CD4-positive, alpha-beta T cell (primary cell): ENCODE data around the gene RANGAP1. TPM values are rescaled to one million over a fixed set of nuclear protein-coding genes. Genes with fewer than 3 reads are reported as not detected.

ENCODE experiments used
- ATAC-seq: fragments of 200-7000 bp; cut with Tn5 transposase; one replicate; pipeline ENCODE4 v1.10.0; 2022; ENCODE audit warnings: mild to moderate bottlenecking; ENCODE audit not compliant: poor library complexity
- CTCF ChIA-PET: fragments of 350-600 bp; sonication (Branson Sonifier 250); formaldehyde crosslinking; loops from one replicate; lab custom pipeline; 2021; ENCODE audit warnings: antibody characterized with exemption, inconsistent platforms; lab: Charles Lee
- POLR2A ChIA-PET: fragments of 350-600 bp; sonication (Branson Sonifier 250); formaldehyde crosslinking; loops from one replicate; lab custom pipeline; 2021; ENCODE audit warnings: antibody characterized with exemption, inconsistent platforms; lab: Charles Lee
- DNase-seq, 14 experiments: peaks; one replicate each; pipeline ENCODE4 v3.0.0-alpha.2; 2013 to 2020; ENCODE audit warnings: mixed read lengths in 2 of 14
- H3K27ac ChIP-seq, 2 donors: one replicate each; pipeline versions ENCODE4 v1.5.1 to v1.7.0; 2013; ENCODE audit warnings: low read length in 2 of 2, low read depth in 1 of 2, mild to moderate bottlenecking in 1 of 2
- H3K27me3 ChIP-seq, 2 experiments: 1 replicate in 1 of 2; 2 replicates in 1 of 2; pipeline versions ENCODE4 v1.6.1 to v1.7.0; 2013; ENCODE audit warnings: low read length in 2 of 2, control low read depth in 1 of 2, mild to moderate bottlenecking in 1 of 2, moderate library complexity in 1 of 2; ENCODE audit not compliant: insufficient read depth in 2 of 2, control insufficient read depth in 1 of 2
- H3K36me3 ChIP-seq: one replicate; pipeline ENCODE4 v1.6.1; 2013; ENCODE audit warnings: low read length, control low read depth; ENCODE audit not compliant: insufficient read depth
- H3K4me1 ChIP-seq: one replicate; pipeline ENCODE4 v1.6.1; 2013; ENCODE audit warnings: low read length, control low read depth; ENCODE audit not compliant: insufficient read depth
- H3K4me3 ChIP-seq: one replicate; pipeline ENCODE4 v1.5.1; 2013; ENCODE audit warnings: mild to moderate bottlenecking, low read length, moderate library complexity
- H3K9me3 ChIP-seq, 2 experiments: 1 replicate in 1 of 2; 2 replicates in 1 of 2; pipeline versions ENCODE4 v1.6.1 to v1.7.0; 2013; ENCODE audit warnings: low read length in 2 of 2, mild to moderate bottlenecking in 2 of 2, control low read depth in 1 of 2, moderate library complexity in 1 of 2; ENCODE audit not compliant: control insufficient read depth in 1 of 2, insufficient read depth in 1 of 2
- H3K27ac Mint-ChIP-seq: one replicate; pipeline ENCODE4 v1.8.0; 2020; ENCODE audit warnings: mixed read lengths
- H3K27me3 Mint-ChIP-seq: one replicate; pipeline ENCODE4 v1.8.0; 2021; ENCODE audit warnings: mixed read lengths
- H3K36me3 Mint-ChIP-seq: one replicate; pipeline ENCODE4 v1.8.0; 2021; ENCODE audit warnings: low read depth, mixed read lengths
- H3K4me1 Mint-ChIP-seq: one replicate; pipeline ENCODE4 v1.8.0; 2021; ENCODE audit warnings: low read depth, mixed read lengths
- H3K4me3 Mint-ChIP-seq: one replicate; pipeline ENCODE4 v1.8.0; 2020; ENCODE audit warnings: mild to moderate bottlenecking, mixed read lengths
- H3K9me3 Mint-ChIP-seq: one replicate; pipeline ENCODE4 v1.8.0; 2020; ENCODE audit warnings: mixed read lengths
- CTCF ChIP-seq: fragments of 200-600 bp; IDR thresholded peaks from one replicate; pipeline ENCODE4 v1.8.0; 2022; ENCODE audit warnings: antibody characterized with exemption, mild to moderate bottlenecking
- intact Hi-C, 2 experiments: fragments of 100-400 bp; cut with DNase I in 1 of 2; cut with micrococcal nuclease in 1 of 2; formaldehyde crosslinking; loops; one replicate each; pipeline versions ENCODE4 v1.15.1 to v1.9.0; 2023 to 2025; cut with DNase I, micrococcal nuclease
- total RNA-seq, 174 experiments: library from RNA in 2 of 174; stranded (reverse) in 2 of 174; gene quantifications; one replicate each; pipeline ENCODE4 v1.2.3 and lab custom pipeline; 2021 to 2026

RANGAP1 gene
- total RNA-seq, 2 experiments from 2014 or later = 163 to 172 TPM

- POLR2A ChIA-PET = no interaction called here
- H3K9me3 Mint-ChIP-seq = no peaks in the 10 kb centered on the region
- H3K27ac Mint-ChIP-seq = no peak overlapping the region
- H3K36me3 ChIP-seq = peaks cover 51% of the 10 kb centered on the region
- peaks cover 9% of the 10 kb centered on the region for H3K4me1 ChIP-seq
- no peak for ATAC-seq
- no peak overlapping the region for H3K4me3 Mint-ChIP-seq
- CTCF ChIA-PET = no interaction called here
- intact Hi-C loops = no loop called here
- no peak for DNase-seq
- H3K27me3 Mint-ChIP-seq = no peaks in the 10 kb centered on the region
- H3K27me3 ChIP-seq = no peaks in the 10 kb centered on the region
- H3K4me3 ChIP-seq = no peak overlapping the region
- no peaks in the 10 kb centered on the region for H3K9me3 ChIP-seq
- H3K36me3 Mint-ChIP-seq = peaks cover 56% of the 10 kb centered on the region
- no peak for TF ChIP-seq CTCF
- peaks cover 10% of the 10 kb centered on the region for H3K4me1 Mint-ChIP-seq
- H3K27ac ChIP-seq = no peak overlapping the region
Observed at GRCh38 chr22:41333806-41334205, 47.8 kb upstream of the RANGAP1 start.

GRCh38 chr22:41332217-41332939 is 46.4 kb upstream of the RANGAP1 start:
- Histone ChIP-seq H3K9me3 (no peaks in the 10 kb centered on the region), H3K4me1 (peaks cover 8% of the 10 kb centered on the region), H3K27me3 (no peaks in the 10 kb centered on the region), H3K36me3 (peaks cover 56% of the 10 kb centered on the region), H3K4me3 (no peak overlapping the region), H3K27ac (no peak overlapping the region)
- DNase-seq (peak in 1 of 14 experiments; percentile 7), ATAC-seq (no peak)
- Mint-ChIP-seq H3K9me3 (no peaks in the 10 kb centered on the region), H3K27me3 (no peaks in the 10 kb centered on the region), H3K27ac (no peak overlapping the region), H3K36me3 (peaks cover 67% of the 10 kb centered on the region), H3K4me1 (peaks cover 10% of the 10 kb centered on the region), H3K4me3 (no peak overlapping the region)
- TF ChIP-seq CTCF = no peak
- intact Hi-C loops = no loop called here
- ChIA-PET POLR2A (no interaction called here), CTCF (no interaction called here)

- Histone ChIP-seq H3K4me1 (no peaks in the 10 kb centered on the region), H3K27ac (no peak overlapping the region), H3K4me3 (no peak overlapping the region), H3K27me3 (no peaks in the 10 kb centered on the region), H3K9me3 (no peaks in the 10 kb centered on the region), H3K36me3 (peaks cover 78% of the 10 kb centered on the region)
- Mint-ChIP-seq H3K9me3 (no peaks in the 10 kb centered on the region), H3K27me3 (no peaks in the 10 kb centered on the region), H3K4me3 (no peak overlapping the region), H3K4me1 (peaks cover 2% of the 10 kb centered on the region), H3K27ac (no peak overlapping the region), H3K36me3 (peaks cover 81% of the 10 kb centered on the region)
- TF ChIP-seq CTCF = no peak
- DNase-seq (no peak), ATAC-seq (no peak)
- CTCF ChIA-PET = no interaction called here
- intact Hi-C loops = no loop called here
- POLR2A ChIA-PET = no interaction called here
Observed at GRCh38 chr22:41330169-41330568, 44.2 kb upstream of the RANGAP1 start.
